A673 (cell line): ENCODE measurements around the gene IQSEC2. TPM values are rescaled to one million over a fixed set of nuclear protein-coding genes. Genes with fewer than 3 reads are reported as not detected.

Experiments
- BruUV-seq: library from RNA; stranded (reverse); fragments of 400-500 nt; replicated peaks from 2 replicates; lab custom pipeline; 2021; lab: Mats Ljungman, UMichigan
- CTCF ChIA-PET: fragments of 300-600 bp; sonication (Branson Sonifier 250); formaldehyde crosslinking; loops from one replicate; lab custom pipeline; 2022; ENCODE audit warnings: antibody characterized with exemption; lab: Charles Lee
- POLR2A ChIA-PET: fragments of 300-600 bp; sonication (Branson Sonifier 250); formaldehyde crosslinking; loops from one replicate; lab custom pipeline; 2022; ENCODE audit warnings: antibody characterized with exemption; ENCODE audit not compliant: low non-redundant PET; lab: Charles Lee
- DNase-seq: peaks from one replicate; pipeline ENCODE4 v3.0.0-alpha.2; 2015; ENCODE audit warnings: low spot score
- H3K27ac ChIP-seq: fragments of 200-600 bp; sonication (generic); 2 replicates; pipeline ENCODE4 v1.5.1; 2016; ENCODE audit warnings: mixed run types, low read depth, mild to moderate bottlenecking, mixed read lengths, antibody characterized with exemption, low read length; ENCODE audit not compliant: poor library complexity, severe bottlenecking
- H3K27me3 ChIP-seq: fragments of 200-600 bp; sonication (generic); replicated peaks from 2 replicates; pipeline ENCODE4 v1.6.1; 2017; ENCODE audit warnings: mixed run types, low read depth, mild to moderate bottlenecking, mixed read lengths, antibody characterized with exemption, low read length; ENCODE audit not compliant: insufficient read depth, poor library complexity
- H3K36me3 ChIP-seq: fragments of 200-600 bp; sonication (generic); 2 replicates; pipeline ENCODE4 v1.6.1; 2016; ENCODE audit warnings: mixed run types, mild to moderate bottlenecking, mixed read lengths, antibody characterized with exemption, low read length; ENCODE audit not compliant: insufficient read depth, poor library complexity, severe bottlenecking
- H3K4me1 ChIP-seq: fragments of 200-600 bp; sonication (generic); 2 replicates; pipeline ENCODE4 v1.6.1; 2017; ENCODE audit warnings: mixed run types, mild to moderate bottlenecking, mixed read lengths, antibody characterized with exemption, low read length; ENCODE audit not compliant: insufficient read depth, poor library complexity, severe bottlenecking
- H3K4me3 ChIP-seq: fragments of 200-600 bp; sonication (generic); 2 replicates; pipeline ENCODE4 v1.5.1; 2016; ENCODE audit warnings: low read depth, mixed run types, mild to moderate bottlenecking, mixed read lengths, low read length; ENCODE audit not compliant: poor library complexity, severe bottlenecking
- H3K9me3 ChIP-seq: fragments of 200-600 bp; sonication (generic); 2 replicates; pipeline ENCODE4 v1.6.1; 2016; ENCODE audit warnings: mixed run types, low read depth, mild to moderate bottlenecking, mixed read lengths, antibody characterized with exemption, low read length; ENCODE audit not compliant: poor library complexity, severe bottlenecking
- EZH2 ChIP-seq: fragments of 200-600 bp; sonication (generic); IDR thresholded peaks from 2 replicates; pipeline ENCODE4 v1.6.1; 2017; ENCODE audit warnings: borderline replicate concordance, low read depth, mild to moderate bottlenecking, mixed read lengths, antibody characterized with exemption, low read length; ENCODE audit not compliant: poor library complexity, severe bottlenecking
- intact Hi-C: fragments of 100-400 bp; cut with micrococcal nuclease; formaldehyde crosslinking; loops from one replicate; pipeline ENCODE4 v1.10.0; 2022; ENCODE audit not compliant: unreplicated experiment
- total RNA-seq: library from RNA; stranded (reverse); gene quantifications from 2 replicates; pipeline ENCODE4 v1.2.3, GENCODE V29; 2021
- TF ChIP-seq, protein P1 (sequence below): fragments of 300-800, 200-600 bp; sonication (generic); conservative IDR thresholded peaks from 2 replicates; pipeline ENCODE4 v1.5.1; 2017; ENCODE audit warnings: low read depth, mild to moderate bottlenecking, antibody characterized with exemption, low read length, moderate library complexity, mixed read lengths

Gene IQSEC2
- total RNA-seq, 1 experiment from 2014 or later = 8.1 TPM

DNA sequence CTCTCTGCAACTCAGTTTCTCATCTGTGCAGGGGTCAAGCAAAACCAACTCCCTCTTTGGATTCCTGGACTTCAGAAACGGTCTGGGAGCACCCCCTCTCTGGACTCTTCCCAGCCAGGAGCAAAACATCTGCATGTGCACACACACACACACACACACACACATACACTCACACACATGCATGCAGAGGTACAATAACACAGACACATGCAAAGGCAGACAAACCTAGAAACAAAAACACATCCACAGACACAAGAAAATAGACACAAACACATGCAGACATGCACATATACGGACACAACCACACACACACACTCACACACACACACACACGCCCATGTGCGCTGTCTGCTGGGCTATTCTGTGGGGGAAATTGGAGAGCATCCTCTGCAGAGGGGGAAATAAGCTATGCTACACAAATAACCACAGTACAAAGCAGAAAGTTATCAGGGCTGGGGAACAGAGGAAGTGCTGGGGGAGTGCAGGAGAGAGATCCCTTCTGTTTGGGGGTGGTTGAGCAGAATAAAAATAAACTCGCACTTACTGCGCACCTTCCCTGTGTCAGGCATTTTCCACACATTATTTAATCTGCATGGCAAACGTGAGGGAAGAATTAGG is 19.9 kb downstream of the IQSEC2 start:
- Histone ChIP-seq H3K27ac (no peak overlapping the region), H3K9me3 (no peaks in the 10 kb centered on the region), H3K4me3 (no peak overlapping the region), H3K36me3 (no peaks in the 10 kb centered on the region), H3K27me3 (peaks cover 4% of the 10 kb centered on the region), H3K4me1 (peaks cover 4% of the 10 kb centered on the region)
- no peak for DNase-seq
- TF ChIP-seq, protein P1, sequence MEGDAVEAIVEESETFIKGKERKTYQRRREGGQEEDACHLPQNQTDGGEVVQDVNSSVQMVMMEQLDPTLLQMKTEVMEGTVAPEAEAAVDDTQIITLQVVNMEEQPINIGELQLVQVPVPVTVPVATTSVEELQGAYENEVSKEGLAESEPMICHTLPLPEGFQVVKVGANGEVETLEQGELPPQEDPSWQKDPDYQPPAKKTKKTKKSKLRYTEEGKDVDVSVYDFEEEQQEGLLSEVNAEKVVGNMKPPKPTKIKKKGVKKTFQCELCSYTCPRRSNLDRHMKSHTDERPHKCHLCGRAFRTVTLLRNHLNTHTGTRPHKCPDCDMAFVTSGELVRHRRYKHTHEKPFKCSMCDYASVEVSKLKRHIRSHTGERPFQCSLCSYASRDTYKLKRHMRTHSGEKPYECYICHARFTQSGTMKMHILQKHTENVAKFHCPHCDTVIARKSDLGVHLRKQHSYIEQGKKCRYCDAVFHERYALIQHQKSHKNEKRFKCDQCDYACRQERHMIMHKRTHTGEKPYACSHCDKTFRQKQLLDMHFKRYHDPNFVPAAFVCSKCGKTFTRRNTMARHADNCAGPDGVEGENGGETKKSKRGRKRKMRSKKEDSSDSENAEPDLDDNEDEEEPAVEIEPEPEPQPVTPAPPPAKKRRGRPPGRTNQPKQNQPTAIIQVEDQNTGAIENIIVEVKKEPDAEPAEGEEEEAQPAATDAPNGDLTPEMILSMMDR = no peak
- TF ChIP-seq EZH2 = no peak
- ChIA-PET POLR2A (no interaction called here), CTCF (interaction anchor here (0.6 kb wide), 1 partner anchor 22 kb away, joined by 3 read pairs; no protein-coding TSS in a partner anchor)
- BruUV-seq = no TSS peak
- intact Hi-C loops = no loop called here

DNA sequence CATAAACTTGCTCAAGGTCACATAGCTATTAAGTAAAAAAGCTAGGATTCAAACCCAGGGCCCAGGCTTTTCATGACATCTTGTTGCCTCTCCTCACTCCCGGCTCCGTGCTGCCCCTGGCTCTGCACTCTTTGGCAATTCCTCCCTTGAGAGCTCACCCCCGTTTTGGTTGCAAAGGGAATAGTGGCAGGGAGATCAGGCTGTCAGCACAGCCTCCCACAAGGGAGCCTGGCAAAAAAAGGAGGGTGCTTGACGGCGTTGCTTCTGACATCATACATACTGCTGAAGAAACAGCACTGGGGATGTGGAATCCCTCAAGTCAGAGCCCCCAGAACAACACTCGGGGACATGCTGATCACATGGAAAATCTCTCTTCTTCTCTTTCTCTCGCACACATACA is 20.5 kb downstream of the IQSEC2 start:
- ChIA-PET POLR2A (no interaction called here), CTCF (no interaction called here)
- no peak for DNase-seq
- intact Hi-C loops = no loop called here
- no peak overlapping the region for H3K4me3 ChIP-seq
- no peaks in the 10 kb centered on the region for H3K9me3 ChIP-seq
- H3K4me1 ChIP-seq = peaks cover 1% of the 10 kb centered on the region
- H3K27ac ChIP-seq = no peak overlapping the region
- BruUV-seq = no TSS peak
- TF ChIP-seq, protein P1 = no peak
- peaks cover 4% of the 10 kb centered on the region for H3K27me3 ChIP-seq
- no peaks in the 10 kb centered on the region for H3K36me3 ChIP-seq

DNA sequence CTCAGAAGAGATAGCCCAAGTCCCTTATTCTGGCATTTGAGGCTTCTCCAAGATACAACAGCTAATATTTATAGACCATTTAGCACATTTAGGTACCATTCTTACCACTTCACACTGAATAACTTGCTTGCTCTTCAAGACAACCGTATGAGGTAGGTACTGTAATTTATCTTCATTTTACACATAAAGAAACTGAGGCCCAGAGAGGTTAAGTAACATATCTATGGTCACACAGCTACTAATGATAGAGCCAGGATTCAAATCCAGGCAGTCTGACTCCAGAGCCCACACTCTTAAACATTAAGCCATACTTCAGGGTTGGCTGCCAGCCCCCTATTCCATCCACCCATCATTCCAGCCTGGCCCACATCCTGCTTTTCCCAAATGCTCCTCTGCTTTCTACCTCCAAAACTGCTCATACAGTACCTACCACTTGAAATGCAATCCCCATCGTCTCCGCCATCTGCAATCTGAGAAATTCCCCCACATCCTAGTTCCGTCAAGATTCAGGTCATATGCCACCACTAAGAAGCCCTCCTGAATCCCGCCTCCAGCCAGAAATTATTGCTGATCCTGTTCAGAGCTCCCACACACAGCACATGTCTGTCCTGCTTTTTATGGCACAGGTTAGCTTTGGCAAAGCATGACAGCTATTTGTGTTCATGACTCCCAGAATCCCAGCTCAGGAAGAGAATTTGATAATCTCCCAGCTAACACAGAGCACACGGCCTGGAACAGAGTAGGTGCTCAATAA is 23.5 kb downstream of the IQSEC2 start:
- Histone ChIP-seq H3K27ac (no peak overlapping the region), H3K9me3 (no peaks in the 10 kb centered on the region), H3K4me1 (no peaks in the 10 kb centered on the region), H3K27me3 (peaks cover 4% of the 10 kb centered on the region), H3K4me3 (no peak overlapping the region), H3K36me3 (no peaks in the 10 kb centered on the region)
- ChIA-PET CTCF (no interaction called here), POLR2A (interaction anchor here (0.7 kb wide), 1 partner anchor 32 kb away, joined by 3 read pairs; no protein-coding TSS in a partner anchor)
- TF ChIP-seq, protein P1 = no peak
- TF ChIP-seq EZH2 = no peak
- no TSS peak for BruUV-seq
- DNase-seq = no peak
- intact Hi-C loops = no loop called here
